H1 (cell line): ENCODE measurements around the gene DYRK1A. TPM values are rescaled to one million over a fixed set of nuclear protein-coding genes. Genes with fewer than 3 reads are reported as not detected.

Experiments
- CTCF ChIA-PET: fragments of 300-600 bp; sonication (Branson Sonifier 250); formaldehyde crosslinking; loops from one replicate; lab custom pipeline; 2021; ENCODE audit not compliant: partially characterized antibody; lab: Charles Lee
- POLR2A ChIA-PET: fragments of 300-600 bp; sonication (Branson Sonifier 250); formaldehyde crosslinking; loops from one replicate; lab custom pipeline; 2021; ENCODE audit warnings: inconsistent platforms; ENCODE audit not compliant: partially characterized antibody; lab: Charles Lee
- DNase-seq, 2 experiments: peaks; one replicate each; pipeline versions ENCODE4 v3.0.0 to v3.0.0-alpha.2; 2010 to 2022; ENCODE audit warnings: low spot score in 2 of 2, low read depth in 1 of 2, mixed read lengths in 1 of 2
- FAIRE-seq: peaks from 2 replicates; lab custom pipeline; 2011; peaks lifted over from hg19 to GRCh38; lab: Jason Lieb, UNC
- H2AFZ ChIP-seq: 2 replicates; pipeline ENCODE4 v1.8.1; 2012; ENCODE audit warnings: low read length, inconsistent platforms
- H2AK5ac ChIP-seq: 2 replicates; pipeline ENCODE4 v1.6.1; 2013; ENCODE audit warnings: low read depth, low read length
- H2BK120ac ChIP-seq: replicated peaks from 2 replicates; pipeline ENCODE3; 2013; ENCODE audit warnings: low read depth, low read length, inconsistent platforms
- H2BK12ac ChIP-seq: 2 replicates; pipeline ENCODE4 v1.6.1; 2013; ENCODE audit warnings: low read depth, low read length
- H2BK15ac ChIP-seq: 2 replicates; pipeline ENCODE4 v1.6.1; 2013; ENCODE audit warnings: low read length
- H2BK20ac ChIP-seq: 2 replicates; pipeline ENCODE4 v1.6.1; 2013; ENCODE audit warnings: low read length
- H2BK5ac ChIP-seq: 2 replicates; pipeline ENCODE4 v1.6.1; 2013; ENCODE audit warnings: low read depth, low read length
- H3K14ac ChIP-seq: 2 replicates; pipeline ENCODE4 v1.6.1; 2013; ENCODE audit warnings: inconsistent platforms; ENCODE audit not compliant: insufficient read length
- H3K18ac ChIP-seq: 2 replicates; pipeline ENCODE4 v1.6.1; 2013; ENCODE audit warnings: low read length; ENCODE audit errors: extremely low read depth
- H3K23ac ChIP-seq: 2 replicates; pipeline ENCODE4 v1.6.1; 2013; ENCODE audit warnings: inconsistent platforms; ENCODE audit not compliant: insufficient read length
- H3K23me2 ChIP-seq: 2 replicates; pipeline ENCODE4 v1.6.1; 2013; ENCODE audit warnings: low read depth, low read length
- H3K27ac ChIP-seq: 2 replicates; pipeline ENCODE4 v1.6.1; 2011; ENCODE audit warnings: low read depth, low read length, inconsistent platforms
- H3K27me3 ChIP-seq, 4 experiments: replicated peaks in 1 of 4; 1 replicate in 1 of 4; 2 replicates in 3 of 4; pipeline versions ENCODE4 v1.6.1 to v1.8.1; 2011 to 2013; ENCODE audit warnings: low read length in 3 of 4, mild to moderate bottlenecking in 3 of 4, inconsistent platforms in 2 of 4, mixed read lengths in 2 of 4, moderate library complexity in 1 of 4; ENCODE audit not compliant: control insufficient read depth in 3 of 4, insufficient read depth in 3 of 4; ENCODE audit errors: extremely low read depth in 1 of 4
- H3K36me3 ChIP-seq, 4 experiments: 2 replicates each; pipeline versions ENCODE4 v1.6.1 to v1.8.1; 2011 to 2013; ENCODE audit warnings: mild to moderate bottlenecking in 4 of 4, low read length in 3 of 4, moderate library complexity in 2 of 4, control low read depth in 1 of 4, inconsistent platforms in 1 of 4; ENCODE audit not compliant: insufficient read depth in 4 of 4, control insufficient read depth in 2 of 4
- H3K4ac ChIP-seq: replicated peaks from 2 replicates; pipeline ENCODE3; 2013; ENCODE audit warnings: low read length, low read depth, mixed read lengths, inconsistent platforms; ENCODE audit not compliant: insufficient read length
- H3K4me1 ChIP-seq, 4 experiments: replicated peaks in 1 of 4; 1 replicate in 1 of 4; 2 replicates in 3 of 4; pipeline versions ENCODE4 v1.6.1 to v1.8.1; 2011 to 2013; ENCODE audit warnings: low read length in 3 of 4, inconsistent platforms in 2 of 4, mixed read lengths in 1 of 4; ENCODE audit not compliant: insufficient read depth in 4 of 4, control insufficient read depth in 3 of 4
- H3K4me2 ChIP-seq, 2 experiments: 2 replicates each; pipeline versions ENCODE4 v1.6.1 to v1.8.1; 2011 to 2013; ENCODE audit warnings: low read depth in 2 of 2, low read length in 2 of 2, control low read depth in 1 of 2, inconsistent platforms in 1 of 2, mild to moderate bottlenecking in 1 of 2; ENCODE audit not compliant: insufficient read depth in 1 of 2
- H3K4me3 ChIP-seq, 4 experiments: fragments of 200-600, 300-600 bp in 1 of 4; sonication (generic), shearing (Covaris generic), sonication (Bioruptor Twin) in 1 of 4; 2 replicates each; pipeline versions ENCODE4 v1.5.1 to v1.8.1; 2011 to 2016; ENCODE audit warnings: low read length in 4 of 4, low read depth in 3 of 4, control low read depth in 2 of 4, inconsistent platforms in 2 of 4, mild to moderate bottlenecking in 2 of 4, mixed read lengths in 1 of 4, moderate library complexity in 1 of 4; ENCODE audit not compliant: insufficient read depth in 2 of 4; ENCODE audit errors: extremely low read depth in 1 of 4
- H3K56ac ChIP-seq: replicated peaks from 2 replicates; pipeline ENCODE3; 2013; ENCODE audit warnings: low read depth, mild to moderate bottlenecking, mixed read lengths, low read length, inconsistent platforms; ENCODE audit not compliant: insufficient read length
- H3K79me1 ChIP-seq: 2 replicates; pipeline ENCODE4 v1.6.1; 2013; ENCODE audit warnings: low read depth, low read length, control low read depth
- H3K79me2 ChIP-seq, 2 experiments: 2 replicates each; pipeline versions ENCODE4 v1.6.1 to v1.8.1; 2012 to 2013; ENCODE audit warnings: low read length in 2 of 2, mild to moderate bottlenecking in 2 of 2, inconsistent platforms in 1 of 2; ENCODE audit not compliant: insufficient read depth in 2 of 2, control insufficient read depth in 1 of 2
- H3K9ac ChIP-seq, 4 experiments: replicated peaks in 1 of 4; 1 replicate in 1 of 4; 2 replicates in 3 of 4; pipeline versions ENCODE4 v1.6.1 to v1.8.1; 2011 to 2013; ENCODE audit warnings: low read depth in 3 of 4, low read length in 3 of 4, control low read depth in 2 of 4, mild to moderate bottlenecking in 2 of 4, moderate library complexity in 2 of 4, inconsistent platforms in 1 of 4; ENCODE audit errors: extremely low read depth in 1 of 4
- H3K9me3 ChIP-seq, 2 experiments: 2 replicates each; pipeline versions ENCODE4 v1.6.1 to v1.8.1; 2012 to 2013; ENCODE audit warnings: mild to moderate bottlenecking in 2 of 2, moderate library complexity in 2 of 2, control low read depth in 1 of 2, inconsistent platforms in 1 of 2, low read depth in 1 of 2, low read length in 1 of 2, mixed read lengths in 1 of 2; ENCODE audit not compliant: insufficient read depth in 2 of 2
- H4K20me1 ChIP-seq, 2 experiments: replicated peaks in 1 of 2; 2 replicates each; pipeline versions ENCODE3 to v1.8.1; 2011 to 2013; ENCODE audit warnings: inconsistent platforms in 2 of 2, low read length in 2 of 2, mild to moderate bottlenecking in 1 of 2; ENCODE audit not compliant: insufficient read depth in 2 of 2, control insufficient read depth in 1 of 2
- H4K5ac ChIP-seq: 2 replicates; pipeline ENCODE4 v1.6.1; 2013; ENCODE audit warnings: low read length, low read depth, mixed read lengths, inconsistent platforms; ENCODE audit not compliant: insufficient read length
- H4K8ac ChIP-seq: 2 replicates; pipeline ENCODE4 v1.8.0; 2013; ENCODE audit warnings: mild to moderate bottlenecking, moderate library complexity, low read length, inconsistent platforms; ENCODE audit not compliant: insufficient read depth; ENCODE audit errors: extremely low read depth
- H4K91ac ChIP-seq: replicated peaks from 2 replicates; pipeline ENCODE3; 2013; ENCODE audit warnings: low read length, mixed read lengths, inconsistent platforms; ENCODE audit not compliant: insufficient read length
- ATF3 ChIP-seq: IDR thresholded peaks from 2 replicates; pipeline ENCODE4 v1.6.1; 2011; ENCODE audit warnings: low read depth, mild to moderate bottlenecking, low read length; ENCODE audit not compliant: insufficient read depth
- CBX5 ChIP-seq: fragments of 300-800, 300-1000 bp; sonication (generic); IDR thresholded peaks from 2 replicates; pipeline ENCODE4 v1.7.1; 2016; ENCODE audit warnings: antibody characterized with exemption, low read length, low read depth
- CHD1 ChIP-seq: IDR thresholded peaks from 2 replicates; pipeline ENCODE4 v1.6.1; 2012; ENCODE audit warnings: low read depth, low read length, improper control_type of control experiment
- CHD2 ChIP-seq: IDR thresholded peaks from 2 replicates; pipeline ENCODE4 v1.6.1; 2012; ENCODE audit warnings: low read length, improper control_type of control experiment
- CTBP2 ChIP-seq: IDR thresholded peaks from 2 replicates; pipeline ENCODE4 v1.7.0; 2011; ENCODE audit warnings: borderline replicate concordance, mild to moderate bottlenecking, moderate library complexity, mixed read lengths, low read length; ENCODE audit not compliant: insufficient read depth, insufficient read length
- GTF2F1 ChIP-seq: IDR thresholded peaks from 2 replicates; pipeline ENCODE4 v1.6.1; 2012; ENCODE audit warnings: low read depth, low read length, improper control_type of control experiment, borderline replicate concordance
- NANOG ChIP-seq: IDR thresholded peaks from 2 replicates; pipeline ENCODE4 v1.6.1; 2011; ENCODE audit warnings: low read length, low read depth, mild to moderate bottlenecking, inconsistent platforms; ENCODE audit not compliant: insufficient read depth, poor library complexity, severe bottlenecking
- PHF8 ChIP-seq: fragments of 200-600 bp; sonication (generic); conservative IDR thresholded peaks from 2 replicates; pipeline ENCODE4 v1.7.1; 2012; ENCODE audit warnings: low read depth, mild to moderate bottlenecking, inconsistent platforms, low read length, moderate library complexity
- WGBS, 2 experiments: shearing (Covaris generic) in 1 of 2; methylation state at CpG; one replicate each; pipeline versions ENCODE4 v1.1.6 to v1.1.7; 2013 to 2015; ENCODE audit warnings: low lambda C conversion rate in 2 of 2, mixed read lengths in 2 of 2, inconsistent platforms in 1 of 2, low coverage in 1 of 2, missing lambda C conversion rate in 1 of 2; ENCODE audit not compliant: insufficient replicate concordance in 2 of 2, insufficient coverage in 1 of 2, insufficient read length in 1 of 2; ENCODE audit errors: extremely low coverage in 1 of 2, missing lambda C conversion rate in 1 of 2; 5-methylcytosine and 5-hydroxymethylcytosine counted together
- polyA plus RNA-seq, 7 experiments: library from polyadenylated mRNA; depleted of rRNA in 3 of 7; stranded (reverse) in 5 of 7; unstranded in 2 of 7; fragments of >200 nt in 5 of 7; fragments of 200-250 nt in 2 of 7; gene quantifications; 1 replicate in 5 of 7; 2 replicates in 1 of 7; 4 replicates in 1 of 7; pipeline versions ENCODE4 v1.2.1 to v1.2.3, GENCODE V29; 2011 to 2013; ENCODE audit warnings: missing spikeins in 2 of 7, mixed read lengths in 2 of 7
- total RNA-seq: library from RNA; stranded (reverse); fragmentation: NEBNext Ultra II Directional; extraction: Animal tissue kit (Norgen Biotek cat#: 25700); gene quantifications from 2 replicates; pipeline ENCODE4 v1.2.1, GENCODE V29; 2021

Gene DYRK1A
- total and polyA plus RNA-seq, 2 of the 8 experiments (the other 6 are each of a cell fraction or from before 2014, with no cell fraction given) = 61.1 to 62.2 TPM

- H2BK5ac ChIP-seq = no peak overlapping the region
- no peaks in the 10 kb centered on the region for H3K9me3 ChIP-seq
- H2AFZ ChIP-seq = no peak overlapping the region
- H3K9ac ChIP-seq = no peak overlapping the region
- FAIRE-seq (no peak), DNase-seq (no peak)
- no peak overlapping the region for H3K4me2 ChIP-seq
- no peak overlapping the region for H3K56ac ChIP-seq
- no peak overlapping the region for H4K91ac ChIP-seq
- H3K27me3 ChIP-seq = no peaks in the 10 kb centered on the region
- H3K27ac ChIP-seq = no peak overlapping the region
- POLR2A ChIA-PET = no interaction called here
- no peak overlapping the region for H2BK12ac ChIP-seq
- CTCF ChIA-PET = no interaction called here
- peaks cover 13 to 97% of the 10 kb centered on the region in 2 experiments for H3K79me2 ChIP-seq
- no peak for TF ChIP-seq CTBP2
- TF ChIP-seq NANOG = no peak
- no peak for TF ChIP-seq CBX5
- no peak for TF ChIP-seq CHD1
- no peak for TF ChIP-seq PHF8
- TF ChIP-seq ATF3 = no peak
- TF ChIP-seq CHD2 = no peak
- no peak for TF ChIP-seq GTF2F1
- no peak overlapping the region for H2BK120ac ChIP-seq
- no peaks in the 10 kb centered on the region; the same call in 1 of the 2 replicates for H3K23me2 ChIP-seq
- H2BK15ac ChIP-seq = no peak overlapping the region
- H3K14ac ChIP-seq = no peak overlapping the region
- H3K36me3 ChIP-seq = peaks cover 0 to 27% (median 4%) of the 10 kb centered on the region in 4 experiments; a peak in 5 of 8 replicates
- H4K20me1 ChIP-seq = peaks cover 6% of the 10 kb centered on the region in 2 experiments
- H3K23ac ChIP-seq = no peak overlapping the region
- H2AK5ac ChIP-seq = no peak overlapping the region
- H3K4ac ChIP-seq = no peak overlapping the region
- peaks cover 6% of the 10 kb centered on the region for H3K79me1 ChIP-seq
- peaks cover 0 to 6% (median 0%) of the 10 kb centered on the region in 4 experiments; a peak in 2 of 7 replicates for H3K4me1 ChIP-seq
- 96% methylated on average over 5 of the region's 5 CpGs; no CpG with 5 or more reads in 1 of the 2 experiments for WGBS, 2 experiments
- no peak overlapping the region for H3K18ac ChIP-seq
- no peak overlapping the region for H4K8ac ChIP-seq
- H3K4me3 ChIP-seq = no peak overlapping the region
- H4K5ac ChIP-seq = no peak overlapping the region
- H2BK20ac ChIP-seq = no peak overlapping the region
Observed at GRCh38 chr21:37469441-37469840, 102.9 kb downstream of the DYRK1A start.
